Fibroblast of lung (primary cell): ENCODE measurements around the gene RPS6KA2. TPM values are rescaled to one million over a fixed set of nuclear protein-coding genes. Genes with fewer than 3 reads are reported as not detected.

Source experiments
- DNase-seq, 2 donors: peaks; one replicate each; pipeline versions ENCODE4 v3.0.0 to v3.0.0-alpha.2; 2010; ENCODE audit warnings: low read depth in 2 of 2
- H2AFZ ChIP-seq: 2 replicates; pipeline ENCODE4 v1.5.1; 2012; ENCODE audit warnings: low read length, control low read depth, inconsistent platforms
- H3K27ac ChIP-seq: 2 replicates; pipeline ENCODE4 v1.5.1; 2011; ENCODE audit warnings: low read length, control low read depth; ENCODE audit not compliant: insufficient read depth
- H3K27me3 ChIP-seq: 2 replicates; pipeline ENCODE4 v1.5.1; 2011; ENCODE audit warnings: mild to moderate bottlenecking, low read length; ENCODE audit not compliant: control insufficient read depth, insufficient read depth
- H3K36me3 ChIP-seq: 2 replicates; pipeline ENCODE4 v1.5.1; 2011; ENCODE audit warnings: low read length; ENCODE audit not compliant: control insufficient read depth, insufficient read depth
- H3K4me1 ChIP-seq: 2 replicates; pipeline ENCODE4 v1.5.1; 2011; ENCODE audit warnings: low read length; ENCODE audit not compliant: control insufficient read depth, insufficient read depth; ENCODE audit errors: extremely low read depth
- H3K4me2 ChIP-seq: 2 replicates; pipeline ENCODE4 v1.5.1; 2011; ENCODE audit warnings: low read length, control low read depth; ENCODE audit not compliant: insufficient read depth; ENCODE audit errors: extremely low read depth
- H3K4me3 ChIP-seq, 4 experiments: fragments of 200-600 bp in 1 of 4; sonication (generic) in 1 of 4; replicated peaks in 1 of 4; 2 replicates each; pipeline ENCODE4 v1.5.1; 2011 to 2016; ENCODE audit warnings: low read length in 4 of 4, low read depth in 3 of 4, mild to moderate bottlenecking in 3 of 4, control low read depth in 2 of 4, inconsistent platforms in 1 of 4, mixed read lengths in 1 of 4; ENCODE audit not compliant: insufficient read depth in 1 of 4; ENCODE audit errors: control extremely low read depth in 1 of 4
- H3K79me2 ChIP-seq: 2 replicates; pipeline ENCODE4 v1.5.1; 2012; ENCODE audit warnings: mild to moderate bottlenecking, low read length, inconsistent platforms; ENCODE audit not compliant: control insufficient read depth, insufficient read depth
- H3K9ac ChIP-seq: 2 replicates; pipeline ENCODE4 v1.5.1; 2011; ENCODE audit warnings: mild to moderate bottlenecking, low read length, control low read depth; ENCODE audit not compliant: insufficient read depth
- H3K9me3 ChIP-seq: 2 replicates; pipeline ENCODE4 v1.5.1; 2012; ENCODE audit warnings: low read depth, low read length; ENCODE audit not compliant: control insufficient read depth, insufficient read depth
- H4K20me1 ChIP-seq: 2 replicates; pipeline ENCODE4 v1.5.1; 2011; ENCODE audit warnings: low read length; ENCODE audit not compliant: control insufficient read depth, insufficient read depth; ENCODE audit errors: extremely low read depth
- EZH2 ChIP-seq: IDR thresholded peaks from 2 replicates; pipeline ENCODE4 v1.5.1; 2012; ENCODE audit warnings: low read length, control low read depth, mild to moderate bottlenecking; ENCODE audit errors: missing control alignments
- polyA plus RNA-seq, 2 donors: library from polyadenylated mRNA; depleted of rRNA in 1 of 2; stranded (reverse) in 1 of 2; unstranded in 1 of 2; fragments of >200 nt; gene quantifications; 2 replicates each; pipeline ENCODE4 v1.2.1, GENCODE V29; 2011 to 2012; ENCODE audit warnings: missing spikeins in 1 of 2
- total RNA-seq: library from RNA; depleted of rRNA; stranded (reverse); fragments of >200 nt; gene quantifications from 2 replicates; pipeline ENCODE4 v1.2.1, GENCODE V29; 2014
- TF ChIP-seq, protein P1 (sequence below), 2 donors: IDR thresholded peaks in 1 of 2; conservative IDR thresholded peaks in 1 of 2; 1 replicate in 1 of 2; 2 replicates in 1 of 2; pipeline ENCODE4 v1.5.1; 2011 to 2012; ENCODE audit warnings: low read length in 2 of 2, control low read depth in 1 of 2, inconsistent platforms in 1 of 2, low read depth in 1 of 2, mild to moderate bottlenecking in 1 of 2

The RPS6KA2 gene
- total and polyA plus RNA-seq, 2 donors (not counting 1 experiment from before 2014, with no cell fraction given) = 66.8 to 116 TPM

GRCh38 chr6:166637812-166638572 is 10.9 kb upstream of the RPS6KA2 start:
- H3K79me2 ChIP-seq = no peaks in the 10 kb centered on the region
- no peaks in the 10 kb centered on the region for H3K4me1 ChIP-seq
- no peaks in the 10 kb centered on the region for H4K20me1 ChIP-seq
- no peak for DNase-seq
- no peak overlapping the region for H2AFZ ChIP-seq
- H3K36me3 ChIP-seq = no peaks in the 10 kb centered on the region
- H3K27me3 ChIP-seq = no peaks in the 10 kb centered on the region
- no peak overlapping the region for H3K4me2 ChIP-seq
- H3K27ac ChIP-seq = no peak overlapping the region
- no peak for TF ChIP-seq EZH2
- TF ChIP-seq, protein P1, sequence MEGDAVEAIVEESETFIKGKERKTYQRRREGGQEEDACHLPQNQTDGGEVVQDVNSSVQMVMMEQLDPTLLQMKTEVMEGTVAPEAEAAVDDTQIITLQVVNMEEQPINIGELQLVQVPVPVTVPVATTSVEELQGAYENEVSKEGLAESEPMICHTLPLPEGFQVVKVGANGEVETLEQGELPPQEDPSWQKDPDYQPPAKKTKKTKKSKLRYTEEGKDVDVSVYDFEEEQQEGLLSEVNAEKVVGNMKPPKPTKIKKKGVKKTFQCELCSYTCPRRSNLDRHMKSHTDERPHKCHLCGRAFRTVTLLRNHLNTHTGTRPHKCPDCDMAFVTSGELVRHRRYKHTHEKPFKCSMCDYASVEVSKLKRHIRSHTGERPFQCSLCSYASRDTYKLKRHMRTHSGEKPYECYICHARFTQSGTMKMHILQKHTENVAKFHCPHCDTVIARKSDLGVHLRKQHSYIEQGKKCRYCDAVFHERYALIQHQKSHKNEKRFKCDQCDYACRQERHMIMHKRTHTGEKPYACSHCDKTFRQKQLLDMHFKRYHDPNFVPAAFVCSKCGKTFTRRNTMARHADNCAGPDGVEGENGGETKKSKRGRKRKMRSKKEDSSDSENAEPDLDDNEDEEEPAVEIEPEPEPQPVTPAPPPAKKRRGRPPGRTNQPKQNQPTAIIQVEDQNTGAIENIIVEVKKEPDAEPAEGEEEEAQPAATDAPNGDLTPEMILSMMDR (conservative IDR thresholded peaks at IDR 0.05 in 1 of 2, IDR thresholded peaks at IDR 0.05 in 1 of 2; ENCODE audit: low read depth in 1 of 2, low read length in 2 of 2) = no peak
- H3K9me3 ChIP-seq = no peaks in the 10 kb centered on the region
- H3K4me3 ChIP-seq = no peak overlapping the region
- no peak overlapping the region for H3K9ac ChIP-seq

DNA sequence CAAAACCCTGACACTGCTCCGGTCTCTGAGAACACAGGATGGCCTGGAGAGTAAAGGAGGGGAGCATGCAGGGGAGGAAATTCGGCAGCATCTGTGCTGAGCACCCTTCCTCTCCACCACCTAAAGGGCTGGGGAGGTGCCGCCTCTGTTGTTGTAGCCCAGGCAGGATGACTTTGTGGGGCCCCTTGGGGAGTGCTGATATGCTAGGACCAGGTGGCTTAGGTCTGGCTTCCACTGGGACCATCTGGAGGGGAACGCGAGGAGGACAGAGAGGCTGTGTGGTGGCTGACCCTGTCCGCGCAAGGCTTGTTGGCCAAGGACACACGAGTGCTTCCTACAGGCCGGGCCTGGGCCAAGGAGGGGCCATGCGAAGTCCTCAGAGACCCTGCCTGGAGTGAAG is 9.9 kb upstream of the RPS6KA2 start:
- no peaks in the 10 kb centered on the region for H3K36me3 ChIP-seq
- no peaks in the 10 kb centered on the region for H3K79me2 ChIP-seq
- H2AFZ ChIP-seq = no peak overlapping the region
- H3K4me1 ChIP-seq = no peaks in the 10 kb centered on the region
- H3K27me3 ChIP-seq = no peaks in the 10 kb centered on the region
- H3K9ac ChIP-seq = no peak overlapping the region
- H4K20me1 ChIP-seq = no peaks in the 10 kb centered on the region
- TF ChIP-seq, protein P1 (conservative IDR thresholded peaks at IDR 0.05 in 1 of 2, IDR thresholded peaks at IDR 0.05 in 1 of 2; ENCODE audit: low read depth in 1 of 2, low read length in 2 of 2) = no peak
- TF ChIP-seq EZH2 = no peak
- no peak overlapping the region for H3K27ac ChIP-seq
- H3K4me3 ChIP-seq = no peak overlapping the region
- H3K9me3 ChIP-seq = no peaks in the 10 kb centered on the region
- H3K4me2 ChIP-seq = no peak overlapping the region
- DNase-seq = no peak

DNA sequence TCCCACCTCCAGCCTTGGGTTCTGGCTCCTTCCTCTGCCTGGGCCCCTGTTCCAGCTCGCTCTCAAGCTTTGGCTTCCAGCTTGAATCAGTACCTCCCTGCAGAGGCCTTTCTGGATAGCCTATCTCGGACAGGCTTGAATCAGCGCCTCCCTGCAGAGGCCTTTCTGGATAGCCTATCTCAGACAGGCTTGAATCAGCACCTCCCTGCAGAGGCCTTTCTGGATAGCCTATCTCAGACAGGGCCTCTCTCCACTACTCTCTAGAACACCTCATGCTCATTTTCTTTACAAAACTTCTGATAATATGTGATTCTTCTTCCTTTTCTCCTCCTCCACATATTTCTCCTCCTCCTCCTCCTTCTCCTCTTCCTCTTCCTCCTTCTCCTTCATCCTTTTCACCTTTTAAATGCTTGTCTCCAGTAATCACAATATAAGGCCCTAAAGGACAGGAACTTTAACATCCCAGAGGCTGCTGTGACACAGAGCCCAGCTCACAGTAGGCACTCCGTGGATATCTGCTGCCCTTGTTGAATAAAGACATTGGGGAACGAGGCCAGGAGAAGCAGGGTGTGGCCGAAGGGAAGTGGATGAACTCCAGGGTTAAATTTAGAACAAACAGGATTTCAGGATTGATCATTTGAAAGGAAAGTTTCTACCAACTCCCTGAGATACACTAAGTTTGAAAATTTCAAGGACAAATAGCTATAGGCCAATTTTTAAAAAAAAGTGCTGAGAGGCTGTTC is 9.3 kb upstream of the RPS6KA2 start:
- no peaks in the 10 kb centered on the region for H3K27me3 ChIP-seq
- H3K4me3 ChIP-seq = no peak overlapping the region
- no peak for DNase-seq
- H3K9me3 ChIP-seq = no peaks in the 10 kb centered on the region
- no peaks in the 10 kb centered on the region for H4K20me1 ChIP-seq
- H3K4me2 ChIP-seq = no peak overlapping the region
- no peak overlapping the region for H3K27ac ChIP-seq
- no peak for TF ChIP-seq EZH2
- TF ChIP-seq, protein P1 (conservative IDR thresholded peaks at IDR 0.05 in 1 of 2, IDR thresholded peaks at IDR 0.05 in 1 of 2; ENCODE audit: low read depth in 1 of 2, low read length in 2 of 2) = no peak
- H3K9ac ChIP-seq = no peak overlapping the region
- peak overlapping the region; percentile 9 for H2AFZ ChIP-seq
- no peaks in the 10 kb centered on the region for H3K36me3 ChIP-seq
- H3K4me1 ChIP-seq = no peaks in the 10 kb centered on the region
- no peaks in the 10 kb centered on the region for H3K79me2 ChIP-seq
